HepG2 (cell line): ENCODE results near the gene SLC7A10. TPM values are rescaled to one million over a fixed set of nuclear protein-coding genes. Genes with fewer than 3 reads are reported as not detected.

Experiments
- ATAC-seq: fragments of 200-7000 bp; cut with Tn5 transposase; 3 replicates; pipeline ENCODE4 v1.9.1; 2020; ENCODE audit warnings: mild to moderate bottlenecking, moderate library complexity
- BruUV-seq: library from RNA; stranded (reverse); fragments of 400-500 nt; replicated peaks from 2 replicates; lab custom pipeline; 2021; lab: Mats Ljungman, UMichigan
- CTCF ChIA-PET: fragments of 300-600 bp; formaldehyde crosslinking; extraction: SDS; loops from one replicate; lab custom pipeline; 2021; ENCODE audit warnings: low total read pairs, inconsistent platforms, low intra/inter-chr PET ratio; lab: Yijun Ruan, JAX
- POLR2A ChIA-PET: fragments of 350-600 bp; sonication (Branson Sonifier 250); formaldehyde crosslinking; loops from one replicate; lab custom pipeline; 2020; ENCODE audit warnings: antibody characterized with exemption, inconsistent platforms; lab: Yijun Ruan, JAX
- DNase-seq: peaks from one replicate; pipeline ENCODE4 v3.0.0-alpha.2; 2015; ENCODE audit warnings: low spot score
- FAIRE-seq: peaks from 3 replicates; lab custom pipeline; 2011; peaks lifted over from hg19 to GRCh38; lab: Jason Lieb, UNC
- H2AFZ ChIP-seq: one replicate; pipeline ENCODE4 v1.6.1; 2011; ENCODE audit warnings: low read length, inconsistent platforms
- H3K27ac ChIP-seq: fragments of 300-600 bp; 3 replicates; pipeline ENCODE4 v1.8.0; 2011; ENCODE audit warnings: mixed run types, mild to moderate bottlenecking, mixed read lengths, low read length, inconsistent platforms; ENCODE audit not compliant: insufficient read depth; ENCODE audit errors: extremely low read length
- H3K27me3 ChIP-seq, 2 experiments: fragments of 200-600 bp in 1 of 2; 2 replicates in 1 of 2; 3 replicates in 1 of 2; pipeline versions ENCODE4 v1.6.0 to v1.8.0; 2011; ENCODE audit warnings: low read length in 2 of 2, mild to moderate bottlenecking in 2 of 2, moderate library complexity in 2 of 2, inconsistent platforms in 1 of 2; ENCODE audit not compliant: insufficient read depth in 2 of 2, control insufficient read depth in 1 of 2
- H3K36me3 ChIP-seq, 2 experiments: fragments of 200-600 bp in 1 of 2; replicated peaks in 1 of 2; 2 replicates in 1 of 2; 3 replicates in 1 of 2; pipeline versions ENCODE4 v1.5.1 to v1.8.0; 2011; ENCODE audit warnings: low read length in 2 of 2, inconsistent platforms in 1 of 2; ENCODE audit not compliant: insufficient read depth in 2 of 2, control insufficient read depth in 1 of 2
- H3K4me1 ChIP-seq: 2 replicates; pipeline ENCODE4 v1.5.1; 2012; ENCODE audit warnings: low read length, inconsistent platforms; ENCODE audit not compliant: insufficient read depth
- H3K4me2 ChIP-seq: 2 replicates; pipeline ENCODE4 v1.6.0; 2011; ENCODE audit warnings: low read depth, low read length, inconsistent platforms
- H3K4me3 ChIP-seq, 3 experiments: fragments of 200-600 bp in 1 of 3; sonication (generic), shearing (Covaris generic) in 1 of 3; replicated peaks in 1 of 3; 2 replicates each; pipeline ENCODE4 v1.5.1; 2011 to 2016; ENCODE audit warnings: low read length in 3 of 3, inconsistent platforms in 2 of 3, low read depth in 2 of 3, mild to moderate bottlenecking in 2 of 3, control low read depth in 1 of 3, mixed read lengths in 1 of 3; ENCODE audit not compliant: insufficient read depth in 1 of 3
- H3K79me2 ChIP-seq: one replicate; pipeline ENCODE4 v1.6.1; 2011; ENCODE audit warnings: low read length, inconsistent platforms; ENCODE audit not compliant: insufficient read depth
- H3K9ac ChIP-seq: 2 replicates; pipeline ENCODE4 v1.6.0; 2011; ENCODE audit warnings: mild to moderate bottlenecking, low read depth, low read length, inconsistent platforms; ENCODE audit not compliant: insufficient read depth
- H3K9me3 ChIP-seq: 2 replicates; pipeline ENCODE4 v1.5.1; 2012; ENCODE audit warnings: mild to moderate bottlenecking, low read length
- H4K20me1 ChIP-seq: 2 replicates; pipeline ENCODE4 v1.6.0; 2011; ENCODE audit warnings: inconsistent platforms, mild to moderate bottlenecking, low read length, moderate library complexity; ENCODE audit not compliant: insufficient read depth
- CREBL2 ChIP-seq: sonication (generic); formaldehyde crosslinking; IDR thresholded peaks from 2 replicates; pipeline ENCODE4 v1.8.1; 2023; ENCODE audit warnings: missing genetic modification reagents, mild to moderate bottlenecking, borderline replicate concordance
- EHMT2 ChIP-seq: fragments of 200-600 bp; sonication (generic); IDR thresholded peaks from 2 replicates; pipeline ENCODE4 v1.7.0; 2017; ENCODE audit warnings: antibody characterized with exemption, low read depth, low read length, borderline replicate concordance
- HMGA1 ChIP-seq: sonication (generic); formaldehyde crosslinking; conservative IDR thresholded peaks from 2 replicates; pipeline ENCODE4 v1.4.0; 2020; ENCODE audit warnings: missing genetic modification reagents
- MXI1 ChIP-seq: IDR thresholded peaks from 3 replicates; pipeline ENCODE4 v1.6.1; 2012; ENCODE audit warnings: low read depth, low read length, inconsistent platforms, borderline replicate concordance
- SAP130 ChIP-seq: IDR thresholded peaks from 2 replicates; pipeline ENCODE4 v1.6.1; 2016; ENCODE audit warnings: low read depth
- ZNF549 ChIP-seq: sonication (generic); formaldehyde crosslinking; IDR thresholded peaks from 2 replicates; pipeline ENCODE4 v1.5.0; 2020; ENCODE audit warnings: missing genetic modification reagents
- ZSCAN25 ChIP-seq: sonication (generic); formaldehyde crosslinking; IDR thresholded peaks from 2 replicates; pipeline ENCODE4 v1.8.0; 2022; ENCODE audit warnings: mild to moderate bottlenecking, missing genetic modification reagents
- WGBS: methylation state at CpG from one replicate; pipeline ENCODE4 v1.1.6; 2017; ENCODE audit warnings: low lambda C conversion rate; 5-methylcytosine and 5-hydroxymethylcytosine counted together
- in situ Hi-C: cut with HindIII; loops from 2 replicates; pipeline ENCODE4 v1.10.0; 2017; ENCODE audit warnings: low pct_unique_long_range_greater_than_20kb; ENCODE audit not compliant: extremely low pct_ligation_motif_present
- intact Hi-C: fragments of 100-400 bp; cut with micrococcal nuclease; formaldehyde crosslinking; loops from one replicate; pipeline ENCODE4 v1.10.0; 2022; ENCODE audit not compliant: unreplicated experiment
- polyA plus RNA-seq, 8 experiments: library from polyadenylated mRNA; depleted of rRNA in 3 of 8; stranded (reverse) in 7 of 8; unstranded in 1 of 8; fragments of >200 nt; fragmentation: Illumina TruSeq in 4 of 8; extraction: Trizol in 4 of 8; gene quantifications; 2 replicates each; pipeline versions ENCODE4 v1.2.1 to v1.2.3, GENCODE V29; 2011 to 2016; ENCODE audit warnings: low read depth in 4 of 8, missing spikeins in 1 of 8, mixed read lengths in 1 of 8; ENCODE audit not compliant: insufficient read depth in 1 of 8
- total RNA-seq, 5 experiments: library from RNA; depleted of rRNA; stranded (reverse); fragments of >200 nt; fragmentation: Illumina TruSeq; extraction: Trizol; gene quantifications; 2 replicates each; pipeline ENCODE4 v1.2.3, GENCODE V29; 2016; ENCODE audit warnings: low read depth in 1 of 5

SLC7A10 gene
- total and polyA plus RNA-seq, 2 of the 13 experiments (the other 11 are each of a cell fraction or from before 2014, with no cell fraction given) = 1.1 to 2.2 TPM

- intact Hi-C loops = no loop called here
- no peak overlapping the region for H3K4me3 ChIP-seq
- DNase-seq = no peak
- FAIRE-seq = no peak
- BruUV-seq = no TSS peak
- TF ChIP-seq ZNF549 (CRISPR knock-in tag) (no peak), EHMT2 (no peak), ZSCAN25 (no peak), CREBL2 (CRISPR knock-in tag) (no peak)
- H2AFZ ChIP-seq = no peak overlapping the region
- H3K9ac ChIP-seq = no peak overlapping the region
- in situ Hi-C loops = no loop called here
- no peaks in the 10 kb centered on the region for H3K36me3 ChIP-seq
- no peaks in the 10 kb centered on the region for H3K9me3 ChIP-seq
- WGBS = 81% methylated on average over 3 of the region's 4 CpGs
- H3K27ac ChIP-seq = no peak overlapping the region
- H3K4me2 ChIP-seq = no peak overlapping the region
- H3K4me1 ChIP-seq = peaks cover 45% of the 10 kb centered on the region
- no peaks in the 10 kb centered on the region for H3K27me3 ChIP-seq
- CTCF ChIA-PET = no interaction called here
- ATAC-seq = no peak
- no peaks in the 10 kb centered on the region for H3K79me2 ChIP-seq
- H4K20me1 ChIP-seq = no peaks in the 10 kb centered on the region
- POLR2A ChIA-PET = interaction anchor here (1.2 to 1.6 kb wide), 2 partner anchors 15 to 141 kb away, joined by 3 to 14 read pairs; partner anchors contain the start of gene CEBPA
Observed at GRCh38 chr19:33161201-33161600, 64.4 kb downstream of the SLC7A10 start.

GRCh38 chr19:33159893-33160292, 65.8 kb downstream of the SLC7A10 start:
- in situ Hi-C loops = no loop called here
- Histone ChIP-seq H3K27ac (no peak overlapping the region), H3K4me2 (no peak overlapping the region; the same call in 1 of the 2 replicates), H4K20me1 (no peaks in the 10 kb centered on the region), H3K27me3 (no peaks in the 10 kb centered on the region), H3K36me3 (no peaks in the 10 kb centered on the region), H3K4me3 (no peak overlapping the region), H3K9me3 (no peaks in the 10 kb centered on the region), H2AFZ (no peak overlapping the region), H3K4me1 (peaks cover 53% of the 10 kb centered on the region), H3K79me2 (no peaks in the 10 kb centered on the region), H3K9ac (no peak overlapping the region)
- WGBS = 49% methylated on average over 8 of the region's 8 CpGs
- CTCF ChIA-PET = no interaction called here
- FAIRE-seq (no peak), DNase-seq (no peak), ATAC-seq (no peak)
- TF ChIP-seq SAP130 (CRISPR knock-in tag) = no peak
- TF ChIP-seq HMGA1 (CRISPR knock-in tag) = no peak
- TF ChIP-seq MXI1 = no peak
- no TSS peak for BruUV-seq
- intact Hi-C loops = no loop called here
- POLR2A ChIA-PET = interaction anchor here (1.2 to 5.1 kb wide), 2 partner anchors 17 to 143 kb away, joined by 3 to 46 read pairs; partner anchors contain the start of gene CEBPA
